ENCODE measurements around the gene OSGIN1.

- TF ChIP-seq POLR2A (IDR thresholded peaks at IDR 0.05; ENCODE audit: low read depth, low read length) = no peak
- no peak for TF ChIP-seq POLR2AphosphoS5 (IDR thresholded peaks at IDR 0.05; ENCODE audit: low read depth, low read length)
- no peak for TF ChIP-seq TAF1 (IDR thresholded peaks at IDR 0.05; ENCODE audit: borderline replicate concordance, low read depth, low read length)
These were observed 14.8 kb upstream of the OSGIN1 start for GRCh38 chr16:83937922-83938885.
